Right forelimb (tissue), 1 donor: ENCODE data around the gene IRF2.

Experiments used
- DNase-seq: peaks from one replicate; pipeline ENCODE4 v3.0.0-alpha.2; 2018

The IRF2 gene

DNA sequence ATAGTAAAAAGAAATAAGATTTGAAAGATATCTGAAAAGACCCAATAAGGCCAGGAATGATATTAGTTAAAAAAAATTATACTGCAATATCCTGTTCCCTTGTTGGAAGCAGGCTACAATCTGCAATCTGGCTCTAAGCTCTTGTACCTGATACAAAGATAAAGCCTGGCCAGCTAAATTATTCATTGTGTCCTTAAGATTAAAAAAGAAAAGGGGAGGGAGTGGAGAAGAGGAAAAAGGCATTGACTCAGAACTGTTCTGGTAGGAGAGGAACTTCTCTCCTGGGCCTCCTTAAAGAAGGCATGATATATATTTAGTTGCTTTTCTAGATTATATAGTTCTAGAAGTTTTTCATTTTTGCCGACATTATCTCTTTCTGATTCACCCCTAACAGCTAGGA is 46.7 kb downstream of the IRF2 start:
- no peak for DNase-seq

DNA sequence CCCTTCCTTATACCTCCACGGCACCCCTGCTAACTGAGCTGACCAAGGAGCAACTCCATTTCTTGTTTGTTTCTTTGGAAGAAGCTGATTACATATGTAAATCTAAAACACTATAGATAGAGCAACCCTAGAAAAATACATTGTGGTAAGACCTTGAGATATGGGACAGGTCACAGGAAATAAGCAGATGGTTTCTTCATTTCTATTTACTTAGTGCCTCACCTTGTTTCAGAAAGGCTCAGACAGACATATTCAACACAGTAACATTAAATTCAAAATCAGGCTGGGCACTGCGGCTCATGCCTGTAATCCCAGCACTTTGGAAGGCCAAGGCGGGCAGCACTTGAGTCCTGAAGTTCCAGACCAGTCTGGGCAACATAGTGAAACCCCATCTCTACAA is 47.3 kb downstream of the IRF2 start:
- no peak for DNase-seq

DNA sequence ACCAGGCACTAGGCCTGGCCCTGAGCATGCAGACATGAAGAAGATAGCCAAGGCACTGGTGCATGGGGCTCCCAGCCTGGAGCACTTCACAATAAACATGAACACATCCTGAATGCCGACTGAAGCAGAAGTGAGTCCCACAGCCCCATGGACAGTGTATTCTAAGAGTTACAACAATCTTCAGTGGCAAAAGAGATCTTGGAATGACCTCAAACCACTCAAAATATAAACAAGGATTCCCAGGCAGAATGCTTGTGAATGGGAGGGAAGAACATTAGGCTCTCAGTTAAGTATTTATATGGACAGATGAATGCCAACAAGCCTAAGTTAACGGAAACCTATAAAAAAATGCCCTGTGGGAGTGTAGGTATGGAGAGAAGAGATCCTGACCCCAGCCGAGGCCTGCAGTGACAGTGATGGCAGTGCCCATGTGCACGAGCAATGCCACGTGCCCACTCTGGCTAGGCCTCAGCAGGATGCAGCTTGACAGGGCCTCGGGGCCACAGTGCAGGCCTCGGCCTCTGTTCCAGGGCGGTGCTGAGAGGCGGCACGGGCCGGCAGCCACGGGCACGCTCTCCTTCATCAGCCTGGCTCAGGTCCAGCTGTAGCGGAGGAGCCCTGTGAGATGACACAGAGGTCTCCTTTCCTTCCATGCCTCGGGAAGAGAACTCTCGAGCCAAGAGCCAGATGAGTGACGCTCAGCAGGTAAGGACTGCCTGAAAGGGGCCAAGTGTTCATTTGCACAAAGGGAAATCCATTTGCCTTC is 49.2 kb downstream of the IRF2 start:
- no peak for DNase-seq

DNA sequence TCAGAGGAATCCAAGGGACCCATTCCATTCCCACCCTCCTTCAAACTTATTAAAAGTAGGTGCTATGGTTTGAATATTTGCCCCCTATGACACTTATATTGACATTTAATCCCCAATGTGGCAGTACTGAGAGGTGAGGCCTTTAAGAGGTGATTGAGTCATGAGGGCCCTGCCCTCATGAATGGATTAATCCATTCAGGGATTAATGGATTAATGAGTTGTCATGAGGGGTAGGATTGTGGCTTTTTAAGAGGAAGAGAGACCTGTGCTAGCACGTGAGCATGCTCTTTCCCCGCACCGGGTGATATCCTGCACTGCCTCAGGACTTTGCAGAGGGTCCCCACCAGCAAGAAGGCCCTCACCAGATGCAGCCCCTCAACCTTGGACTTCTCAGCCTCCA is 50.1 kb downstream of the IRF2 start:
- no peak for DNase-seq

DNA sequence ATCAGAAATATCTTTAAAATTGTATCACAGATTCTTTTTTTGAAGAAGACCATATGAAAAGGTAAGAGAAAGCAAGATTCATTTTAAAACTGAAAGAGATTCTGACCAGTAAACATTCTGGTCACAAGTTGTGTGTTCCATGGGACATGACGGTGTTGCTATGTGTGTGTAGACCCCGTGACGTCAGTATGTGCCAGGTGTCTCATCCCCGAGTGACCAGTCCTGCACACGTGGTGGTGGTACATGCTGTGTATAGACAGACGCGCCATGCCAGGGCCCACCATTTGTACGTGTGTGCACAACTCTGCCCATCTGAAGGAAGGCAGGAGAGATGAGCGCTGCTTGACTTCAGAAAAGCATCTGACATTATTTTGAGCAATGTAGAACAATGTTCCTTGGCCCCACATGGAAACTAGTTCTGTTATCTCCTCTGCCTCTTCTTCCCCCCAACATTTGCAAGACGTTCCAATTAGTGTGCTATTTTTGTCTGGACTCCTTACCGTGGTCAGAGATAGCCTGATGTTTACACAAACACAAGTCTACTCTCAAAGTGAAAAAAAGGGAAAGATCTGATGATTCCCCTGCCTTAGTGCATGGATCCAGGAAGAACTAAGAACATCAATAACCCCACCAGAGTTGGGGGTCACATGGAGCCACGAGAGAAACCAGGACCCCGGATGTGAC is 51.2 kb downstream of the IRF2 start:
- DNase-seq = no peak

DNA sequence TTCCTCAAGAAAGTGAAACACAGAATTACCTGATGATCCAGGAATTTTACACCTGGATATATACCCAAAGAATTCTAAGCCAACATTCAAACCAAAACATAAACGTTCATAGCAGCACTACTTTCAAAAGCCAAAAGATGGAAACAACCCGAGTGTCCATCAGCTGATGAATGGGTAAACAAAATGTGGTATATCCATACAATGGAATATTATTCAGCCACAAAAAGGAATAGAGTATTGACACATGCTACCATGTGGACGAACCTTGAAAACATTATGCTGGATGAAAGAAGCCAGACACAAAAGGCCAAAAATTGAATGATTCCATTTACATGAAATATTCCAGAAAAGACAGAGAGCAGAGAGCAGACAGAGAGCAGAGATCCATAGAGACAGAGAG is 52.0 kb downstream of the IRF2 start:
- no peak for DNase-seq

DNA sequence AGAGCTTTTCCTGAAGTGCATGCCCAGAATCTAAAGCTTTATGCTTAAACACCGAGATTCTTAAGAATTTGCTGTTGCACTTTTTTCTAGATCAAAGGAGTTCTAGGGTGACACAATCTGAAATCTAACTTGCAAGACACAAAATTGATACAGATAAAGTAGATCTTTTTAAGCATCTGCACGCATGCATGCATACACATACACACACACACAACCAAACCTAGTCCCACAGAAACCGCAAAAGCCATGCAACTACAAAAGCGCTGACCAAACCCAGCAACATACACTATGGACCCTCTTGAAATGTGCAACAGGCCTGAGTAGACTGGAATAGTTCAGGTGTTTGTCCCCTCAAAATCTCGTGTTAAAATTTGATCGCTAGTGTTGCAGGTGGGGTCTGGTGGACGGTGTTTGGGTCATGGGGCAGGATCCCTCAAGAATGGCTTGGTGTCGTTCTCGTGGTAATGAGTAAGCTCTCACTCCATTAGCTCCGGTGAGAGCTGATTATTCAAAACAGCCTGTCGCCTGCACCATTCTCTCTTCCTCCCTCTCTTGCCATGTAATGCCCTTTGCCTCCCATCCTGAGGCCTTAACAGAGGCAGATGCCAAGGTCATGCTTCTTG is 52.7 kb downstream of the IRF2 start:
- DNase-seq = no peak

DNA sequence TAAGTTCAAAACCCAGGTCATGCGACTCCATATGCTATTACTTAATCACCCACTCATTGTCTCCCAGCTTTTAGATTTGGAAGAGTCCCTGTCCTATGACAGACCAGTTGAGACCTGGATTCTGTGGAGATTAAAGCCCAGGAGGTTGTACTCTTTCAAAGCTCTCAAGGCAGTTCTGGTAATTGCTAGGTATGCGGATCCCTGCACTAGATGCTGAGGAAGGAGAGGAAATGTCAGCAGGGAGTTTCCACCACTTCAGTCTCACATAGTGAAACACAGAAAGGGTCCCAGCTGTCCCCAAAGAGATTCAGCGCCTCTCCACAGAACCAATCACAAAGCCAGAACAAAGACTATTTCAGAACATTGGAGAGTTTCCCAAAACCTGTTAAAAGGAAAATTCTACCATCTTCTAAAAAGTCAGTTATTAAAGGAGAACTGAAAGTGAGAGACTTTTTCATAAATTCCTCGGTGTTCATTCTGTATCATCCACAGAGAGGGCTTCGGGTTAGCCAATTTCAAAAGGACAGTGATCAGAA is 53.4 kb downstream of the IRF2 start:
- no peak for DNase-seq

DNA sequence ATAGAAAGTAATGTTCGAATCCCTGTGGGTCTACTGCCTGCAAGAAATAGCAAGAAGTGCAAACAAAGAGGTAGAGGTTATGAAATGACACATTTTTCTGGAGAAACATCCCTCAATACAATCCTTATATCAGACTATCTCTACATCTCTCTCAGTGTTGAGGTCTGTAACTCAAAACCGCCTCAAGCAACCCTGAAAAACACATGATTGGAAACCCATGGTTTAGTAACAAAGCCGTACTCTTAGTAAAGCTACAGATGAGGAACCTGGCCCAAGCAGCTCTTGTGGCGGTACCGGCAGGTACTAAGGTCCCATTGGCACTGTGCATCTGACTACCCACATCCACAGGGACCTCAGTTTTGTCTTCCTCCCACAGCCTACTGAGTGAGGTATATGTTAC is 53.9 kb downstream of the IRF2 start:
- DNase-seq = no peak

DNA sequence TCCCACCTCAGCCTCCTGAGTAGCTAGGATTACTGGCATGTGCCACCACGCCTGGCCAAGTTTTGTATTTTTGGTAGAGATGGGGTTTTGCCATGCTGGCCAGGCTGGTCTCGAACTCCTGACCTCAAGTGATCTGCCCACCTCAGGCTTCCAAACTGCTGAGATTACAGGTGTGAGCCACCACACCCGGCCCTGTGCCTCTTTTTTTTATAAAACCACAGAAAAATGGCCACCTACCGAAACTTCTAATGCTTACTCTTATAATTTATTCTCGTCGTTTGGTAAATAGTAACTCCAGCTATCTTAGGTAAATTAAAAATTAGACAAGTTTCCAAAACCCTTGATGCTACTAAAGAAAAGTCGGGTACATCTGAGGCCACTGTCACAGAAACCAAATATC is 54.4 kb downstream of the IRF2 start:
- no peak for DNase-seq

DNA sequence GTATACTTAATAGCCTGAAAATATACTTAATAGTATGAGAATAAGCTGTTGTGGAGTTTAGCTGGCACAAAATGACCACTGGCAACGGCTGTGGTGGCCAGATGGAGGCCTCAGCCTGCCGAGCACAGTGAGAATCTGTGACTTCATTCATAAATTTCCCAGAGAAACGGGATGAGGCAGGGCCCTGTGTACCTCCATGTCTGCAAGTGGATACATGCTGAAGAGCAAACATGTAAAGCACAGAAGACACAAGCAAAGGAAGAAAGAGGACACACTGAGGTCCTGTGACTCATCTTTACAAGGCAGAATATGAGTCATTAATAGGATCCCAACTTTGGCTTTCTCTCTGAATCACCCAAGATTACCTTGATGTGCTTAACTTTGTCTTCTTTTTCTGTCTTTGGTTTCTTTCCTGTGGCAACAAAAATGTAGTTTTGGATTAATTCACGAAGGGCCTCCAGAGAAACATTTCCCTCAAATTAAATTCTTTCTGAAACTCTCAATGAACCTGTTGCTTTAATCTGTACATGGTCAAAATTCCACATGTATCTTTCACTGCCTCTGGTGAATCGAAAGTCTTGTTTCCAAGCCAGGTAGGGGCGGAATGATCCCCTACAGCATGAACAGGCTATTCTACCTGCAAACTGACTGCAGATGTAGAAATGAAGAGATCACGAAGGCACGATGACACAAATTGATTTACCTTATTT is 56.4 kb downstream of the IRF2 start:
- DNase-seq = no peak

DNA sequence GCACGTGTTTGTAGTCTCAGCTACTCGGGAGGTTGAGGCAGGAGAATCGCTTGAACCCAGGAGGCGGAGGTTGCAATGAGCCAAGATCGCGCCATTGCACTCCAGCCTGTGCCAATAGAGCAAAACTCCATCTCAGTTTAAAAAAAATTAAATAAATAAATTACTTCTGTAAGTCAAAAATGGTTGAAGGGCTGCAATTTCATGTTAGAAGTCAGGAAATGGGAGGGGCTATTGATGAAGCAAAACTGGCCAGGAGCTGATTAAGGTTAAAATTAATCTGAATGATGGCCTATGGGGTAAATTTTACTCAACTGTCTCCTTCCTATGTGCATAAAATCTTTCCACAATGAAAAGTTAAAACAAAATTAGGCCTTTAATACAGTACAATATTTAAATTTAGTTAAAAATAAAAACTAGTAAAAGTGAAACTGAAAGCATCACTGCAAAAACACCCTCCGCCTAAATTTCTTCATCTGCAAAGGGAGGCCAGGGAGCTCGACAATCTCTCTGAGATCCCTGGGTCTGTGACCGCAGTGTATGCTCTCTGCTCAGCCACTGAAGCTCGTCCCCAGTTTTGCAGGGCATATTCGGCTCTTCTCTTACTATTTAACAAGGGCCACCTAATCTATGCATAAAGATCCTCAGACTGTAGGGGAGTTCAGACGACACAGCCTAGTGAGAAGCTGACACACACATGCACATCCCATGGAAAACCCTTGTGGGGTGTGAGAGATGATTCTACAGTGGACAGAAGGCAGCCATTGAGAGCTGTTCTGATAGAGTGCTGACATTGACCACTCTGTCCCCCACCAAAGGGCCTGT is 57.2 kb downstream of the IRF2 start:
- no peak for DNase-seq

DNA sequence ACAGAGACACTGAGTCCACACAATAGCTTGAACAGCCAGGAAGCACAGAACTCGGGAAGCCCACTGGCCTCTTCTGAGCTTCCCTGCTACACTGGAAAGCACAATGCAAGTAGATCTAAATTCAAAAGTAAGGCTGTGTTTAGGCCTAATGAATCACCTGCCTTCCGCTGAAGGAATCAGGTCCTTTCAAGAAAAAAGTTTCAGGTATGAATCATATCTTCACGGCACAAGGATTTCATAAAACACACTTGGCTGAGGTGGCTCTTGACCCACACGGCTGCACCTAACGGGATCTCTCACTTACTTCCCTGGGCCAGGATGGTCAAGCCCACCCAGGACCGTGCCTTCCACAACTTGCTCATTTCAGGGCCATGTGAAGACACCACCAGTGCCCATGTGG is 59.3 kb downstream of the IRF2 start:
- no peak for DNase-seq

DNA sequence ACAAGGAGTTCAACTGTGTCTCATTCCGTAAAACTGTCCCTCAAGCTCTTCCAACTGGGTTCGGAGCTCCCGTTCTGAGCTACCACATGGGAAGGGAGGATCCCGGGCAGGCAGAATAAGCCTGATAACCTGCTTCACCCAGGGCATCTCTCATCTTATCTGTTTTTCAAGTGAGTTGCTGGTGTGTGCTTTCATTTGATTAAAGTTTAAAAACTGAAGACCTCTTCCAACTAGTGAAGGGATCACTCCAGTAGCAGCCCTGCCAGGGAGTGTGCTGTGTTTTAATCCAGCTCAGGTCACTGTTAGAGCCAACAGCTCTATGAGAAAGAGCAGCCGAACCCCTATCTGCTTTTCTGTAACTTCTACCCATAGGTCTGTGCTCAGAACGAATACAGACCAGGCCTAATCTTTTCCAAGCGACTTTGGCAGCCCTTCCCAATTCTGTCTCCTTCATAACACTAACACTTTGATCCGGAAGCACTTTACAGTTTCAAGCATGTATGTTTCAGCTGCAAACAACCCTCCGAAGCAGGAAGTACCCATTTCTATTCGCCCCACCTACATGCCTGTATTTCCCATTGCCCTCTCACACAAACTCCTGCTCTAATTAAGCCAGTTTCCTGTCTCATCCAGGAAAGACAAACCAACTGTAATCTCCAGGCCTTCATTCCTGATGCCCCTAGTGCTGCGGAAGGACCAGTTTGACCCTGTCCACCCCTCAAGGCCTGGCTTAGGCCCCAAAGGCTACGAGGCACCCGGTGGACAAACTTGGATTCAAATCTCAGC is 60.9 kb downstream of the IRF2 start:
- DNase-seq = no peak

DNA sequence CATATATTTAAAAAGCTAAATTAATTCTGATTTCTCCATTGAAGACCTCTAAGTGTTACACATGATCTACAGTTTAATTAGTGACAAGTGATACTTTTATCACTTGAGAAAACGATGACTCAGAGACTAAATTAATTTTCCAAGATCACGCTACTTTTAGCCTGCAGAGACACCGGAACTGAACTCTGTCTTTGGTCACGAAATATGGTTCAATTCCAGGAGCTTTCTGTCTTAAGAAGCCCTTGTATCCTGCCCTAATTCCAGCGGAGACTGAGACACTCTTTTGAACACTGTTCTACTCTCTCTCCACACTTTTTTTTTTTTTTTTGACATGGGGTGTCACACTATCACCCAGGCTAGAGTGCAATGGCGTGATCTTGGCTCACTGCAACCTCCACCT is 63.6 kb downstream of the IRF2 start:
- DNase-seq = no peak

DNA sequence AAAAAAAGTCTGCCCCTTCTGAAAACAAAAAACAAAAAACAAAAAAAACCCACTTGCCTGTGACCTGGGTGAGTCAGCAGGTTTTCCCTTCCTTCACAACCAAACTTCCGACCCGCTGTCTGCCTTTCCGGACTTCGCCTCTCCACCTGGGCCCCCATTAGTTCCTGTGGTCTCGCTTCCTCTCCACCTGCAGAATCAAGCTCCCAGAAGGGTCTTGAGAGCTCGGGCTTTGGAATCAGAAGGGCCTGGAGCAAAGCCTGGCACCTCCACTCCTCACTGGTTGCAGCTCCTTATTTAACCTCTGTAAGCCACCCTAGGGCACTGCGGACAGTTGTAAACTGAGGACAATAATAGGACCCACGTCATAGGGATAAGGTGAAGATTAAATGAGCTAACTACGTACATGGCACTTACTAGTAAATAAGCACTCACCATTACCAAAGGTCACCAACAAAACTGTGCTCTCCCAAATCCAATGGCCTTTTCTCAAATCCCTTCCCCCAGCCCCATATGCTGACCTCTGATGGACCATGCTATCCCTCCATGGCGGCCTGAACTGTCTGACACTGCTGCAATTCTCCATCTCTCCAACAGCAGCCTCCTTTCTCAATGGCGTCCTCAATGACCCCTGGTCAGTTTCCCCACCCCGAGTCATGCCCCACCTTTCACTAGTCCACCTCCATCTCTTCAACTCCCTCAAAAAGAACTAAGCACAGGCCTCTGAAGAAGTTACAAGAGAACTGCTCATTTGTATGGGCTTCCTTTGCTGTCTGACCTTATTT is 64.2 kb downstream of the IRF2 start:
- no peak for DNase-seq

DNA sequence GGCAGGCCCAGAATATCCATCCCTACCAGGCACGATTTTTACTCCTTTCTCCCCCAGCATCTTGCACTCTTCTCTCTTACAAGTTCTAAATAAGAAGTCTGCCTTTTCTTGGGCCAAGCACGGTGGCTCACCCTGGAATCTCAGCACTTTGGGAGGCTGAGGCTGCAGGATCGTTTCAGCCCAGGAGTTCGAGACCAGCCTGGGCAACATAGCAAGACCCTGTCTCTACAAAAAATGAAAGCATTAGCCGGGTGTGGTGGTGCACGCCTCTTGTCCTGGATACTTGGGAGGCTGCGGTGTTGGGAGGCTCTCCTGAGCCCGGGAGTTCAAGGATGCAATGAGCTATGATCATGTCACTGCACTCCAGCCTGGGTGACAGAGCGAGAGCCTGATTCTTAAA is 64.8 kb downstream of the IRF2 start:
- no peak for DNase-seq

DNA sequence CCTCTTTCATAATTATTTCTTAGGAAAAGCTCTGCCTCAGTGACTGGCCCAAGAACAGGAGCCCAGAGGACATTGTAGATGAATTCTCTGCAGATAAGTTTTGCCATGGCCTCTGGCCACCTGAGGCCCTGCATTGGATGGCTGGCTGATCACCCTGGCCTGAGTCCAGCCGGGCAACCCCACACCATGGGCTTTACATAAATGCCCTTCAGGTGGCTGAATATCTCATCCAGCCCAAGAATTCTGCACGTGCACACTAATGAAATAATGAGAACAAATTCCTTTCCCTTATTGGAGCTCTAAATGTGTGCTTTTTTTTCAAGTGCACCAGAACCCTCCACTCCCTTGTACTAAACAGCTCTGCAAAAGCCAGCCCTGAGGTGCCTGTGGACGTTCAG is 65.7 kb downstream of the IRF2 start:
- no peak for DNase-seq

DNA sequence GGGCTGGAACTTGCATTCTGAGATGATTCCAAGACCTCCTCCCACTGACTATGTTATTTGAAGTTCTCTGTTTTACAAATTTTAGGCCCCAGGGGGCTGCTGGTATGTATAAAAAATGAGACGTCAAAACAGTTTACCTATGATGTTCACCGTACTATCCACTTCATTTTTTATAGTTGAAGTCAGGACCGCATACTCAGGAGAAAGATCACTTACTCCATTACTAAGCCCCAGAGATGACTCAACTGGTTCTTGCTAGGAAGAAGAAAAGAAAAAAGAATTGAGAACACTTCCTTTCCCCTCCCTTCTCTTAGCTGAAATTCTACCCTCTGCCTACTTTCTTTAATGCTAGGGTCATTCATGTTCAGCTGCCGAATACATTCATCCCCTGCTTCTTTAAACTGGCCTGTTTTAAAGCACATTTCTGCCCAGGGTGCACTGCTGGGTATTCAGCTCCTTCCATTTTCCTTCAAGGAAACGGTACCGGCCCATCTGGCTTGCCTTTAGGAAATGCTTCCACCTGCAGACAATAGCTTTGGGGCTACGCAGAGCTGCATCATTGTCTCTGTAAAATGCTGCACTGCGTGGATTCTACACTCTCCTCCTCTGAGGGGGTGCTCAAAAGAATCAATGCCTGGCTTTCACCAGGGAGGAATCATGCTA is 66.2 kb downstream of the IRF2 start:
- no peak for DNase-seq

DNA sequence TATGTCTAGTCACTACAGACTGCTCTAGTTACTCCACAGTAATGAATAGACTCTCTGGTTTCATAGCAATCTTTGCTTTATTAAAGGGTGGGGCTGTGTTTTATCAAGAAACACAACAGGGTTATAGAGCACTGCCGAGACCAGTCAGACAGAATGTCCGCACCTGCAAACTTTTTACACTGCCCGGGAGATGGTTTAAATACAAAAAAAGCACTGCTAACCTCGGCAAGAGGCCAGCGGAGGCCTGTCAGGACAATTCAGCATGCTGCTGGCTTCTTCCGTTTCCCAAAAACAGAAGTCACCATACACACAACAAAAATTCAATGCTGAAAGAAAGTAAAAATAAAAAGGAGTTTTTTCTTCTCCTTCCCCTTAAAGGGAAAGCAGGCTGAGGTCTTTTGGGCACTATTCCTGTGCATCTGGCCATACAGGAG is 67.4 kb downstream of the IRF2 start:
- no peak for DNase-seq
